Measurements from ENCODE around the gene PCDH15.
"Not testable (repeated sequence)": the region's sequence is repeated elsewhere in the genome, so short reads cannot be mapped to it uniquely, and the experiment has no call there.

PCDH15 gene

GRCh38 chr10:53980210-53980609, 820.8 kb downstream of the PCDH15 start:
- ATAC-seq (no peak), DNase-seq (no peak)

- ATAC-seq (no peak), DNase-seq (no peak)
Measured at GRCh38 chr10:53978301-53978700, 822.7 kb downstream of the PCDH15 start.

GRCh38 chr10:53977267-53977666, 823.8 kb downstream of the PCDH15 start:
- DNase-seq (no peak), ATAC-seq (no peak)

- no peak for DNase-seq
- ATAC-seq = no peak
Measured at GRCh38 chr10:53957401-53957800, 843.6 kb downstream of the PCDH15 start.

- no peak for DNase-seq
- no peak for ATAC-seq
Measured at GRCh38 chr10:53955091-53955490, 845.9 kb downstream of the PCDH15 start.

GRCh38 chr10:53952698-53953630, 848.1 kb downstream of the PCDH15 start:
- ATAC-seq (no peak), DNase-seq (no peak)

GRCh38 chr10:53939654-53940053, 861.4 kb downstream of the PCDH15 start:
- ATAC-seq (no peak), DNase-seq (no peak)

GRCh38 chr10:53930648-53931047, 870.4 kb downstream of the PCDH15 start:
- ATAC-seq = no peak
- DNase-seq = no peak

- not testable (repeated sequence) for DNase-seq, ATAC-seq
Measured at GRCh38 chr10:53924051-53924700, 876.9 kb downstream of the PCDH15 start.

- DNase-seq (no peak), ATAC-seq (no peak)
Measured at GRCh38 chr10:53918755-53919154, 882.3 kb downstream of the PCDH15 start.

GRCh38 chr10:53909791-53910190, 891.2 kb downstream of the PCDH15 start:
- DNase-seq (no peak), ATAC-seq (no peak)

GRCh38 chr10:53904506-53905241, 896.4 kb downstream of the PCDH15 start:
- ATAC-seq (no peak), DNase-seq (no peak)

GRCh38 chr10:53903756-53904155, 897.3 kb downstream of the PCDH15 start:
- ATAC-seq (no peak), DNase-seq (no peak)

GRCh38 chr10:53899463-53900160, 901.4 kb downstream of the PCDH15 start:
- no peak for DNase-seq
- no peak for ATAC-seq

- DNase-seq (no peak), ATAC-seq (no peak)
Measured at GRCh38 chr10:53898532-53898931, 902.5 kb downstream of the PCDH15 start.

GRCh38 chr10:53894145-53894544, 906.9 kb downstream of the PCDH15 start:
- ATAC-seq = no peak
- no peak for DNase-seq

- ATAC-seq (no peak), DNase-seq (no peak)
Measured at GRCh38 chr10:53893061-53893460, 908.0 kb downstream of the PCDH15 start.

- no peak for ATAC-seq
Measured at GRCh38 chr10:53886325-53887300, 914.4 kb downstream of the PCDH15 start.

GRCh38 chr10:53864846-53865245, 936.2 kb downstream of the PCDH15 start:
- ATAC-seq (no peak), DNase-seq (no peak)

More at GRCh38 chr10:53886325-53887300, 914.4 kb downstream of the PCDH15 start:
- no peak for DNase-seq

- DNase-seq (no peak), ATAC-seq (no peak)
Measured at GRCh38 chr10:53852450-53853175, 948.4 kb downstream of the PCDH15 start.

Data from stimulated activated naive CD8-positive, alpha-beta T cell treated with anti-CD3 and anti-CD28 coated beads, Interleukin-15, Interleukin-2, amounts not matched to agents 100 U/mL and 50 U/mL, for 24 hours (primary cell).